SK-N-MC (cell line): ENCODE data around the gene TRMU.

Experiments
- EZH2 ChIP-seq: fragments of 200-600 bp; sonication (generic); IDR thresholded peaks from one replicate; pipeline ENCODE4 v1.6.1; 2017; ENCODE audit warnings: antibody characterized with exemption
- FOXP2 ChIP-seq: optimal IDR thresholded peaks from 2 replicates; pipeline ENCODE3; 2011; ENCODE audit warnings: mild to moderate bottlenecking, moderate library complexity; ENCODE audit not compliant: insufficient read depth; ENCODE audit errors: extremely low read length, control extremely low read depth
- POLR2AphosphoS5 ChIP-seq: IDR thresholded peaks from 2 replicates; pipeline ENCODE4 v1.6.1; 2012; ENCODE audit warnings: mild to moderate bottlenecking, low read depth, low read length, borderline replicate concordance

GRCh38 chr22:46320716-46321386 is 14.7 kb upstream of the TRMU start:
- no peak for TF ChIP-seq FOXP2
- no peak for TF ChIP-seq POLR2AphosphoS5
- no peak for TF ChIP-seq EZH2
